CD4-positive, alpha-beta T cell treated with Interleukin-21 for 1 hour (primary cell): ENCODE results near the gene P2RY12.

Source experiments
- DNase-seq: peaks from one replicate; pipeline ENCODE4 v3.0.0-alpha.2; 2020

P2RY12 gene

DNA sequence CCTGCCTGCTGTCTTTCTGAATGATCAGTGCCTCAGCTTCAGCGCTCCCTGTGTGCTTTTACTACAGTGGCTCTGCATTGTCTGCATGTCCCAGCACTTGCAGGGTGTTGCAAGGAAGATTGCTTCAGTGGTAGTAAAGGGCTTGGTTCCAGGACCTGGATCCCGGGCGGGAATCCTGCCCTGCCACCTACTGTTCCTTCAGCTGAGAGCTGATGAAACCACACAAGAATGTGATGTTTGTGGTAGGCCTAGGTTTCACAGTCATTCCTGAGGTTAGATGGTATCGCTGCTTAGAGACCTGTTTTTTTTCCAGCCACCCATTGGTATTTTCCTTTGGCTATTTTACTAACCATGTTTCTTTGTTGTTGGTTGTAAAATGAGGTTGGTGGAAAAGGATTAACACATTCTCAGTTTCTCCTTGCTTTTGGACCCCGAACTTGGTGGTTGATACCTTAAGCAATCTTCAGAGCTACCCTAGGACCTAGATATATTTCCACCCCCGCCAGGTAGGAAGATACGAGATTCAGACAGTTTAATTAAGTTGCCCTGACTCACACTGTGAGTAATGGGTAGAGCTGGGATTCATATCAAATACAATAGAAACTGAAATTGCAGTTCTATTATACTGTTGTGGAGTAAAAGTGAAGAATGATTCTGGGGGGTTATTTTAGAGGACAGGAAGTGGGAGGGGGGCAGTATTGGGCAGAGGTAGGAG is 79.3 kb downstream of the P2RY12 start:
- no peak for DNase-seq

DNA sequence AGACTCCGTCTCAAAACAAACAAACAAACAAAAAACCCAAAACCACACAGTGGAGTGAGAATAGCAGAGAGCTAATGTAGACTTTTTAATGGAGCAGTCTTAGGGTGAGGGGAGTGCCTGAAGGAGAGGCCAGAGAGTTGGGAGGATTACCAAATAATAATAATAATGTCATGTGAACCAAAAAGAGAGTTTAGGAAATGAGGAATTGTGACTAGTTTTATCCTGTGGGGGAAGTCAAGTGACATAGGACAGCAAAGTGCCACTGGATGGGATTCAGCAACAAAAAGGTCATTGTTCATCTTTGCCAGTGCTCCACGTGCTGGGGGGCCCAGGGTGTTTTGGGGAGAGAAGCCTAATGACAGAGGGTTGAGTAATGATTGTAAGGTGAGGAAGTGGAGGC is 80.8 kb downstream of the P2RY12 start:
- DNase-seq = no peak

DNA sequence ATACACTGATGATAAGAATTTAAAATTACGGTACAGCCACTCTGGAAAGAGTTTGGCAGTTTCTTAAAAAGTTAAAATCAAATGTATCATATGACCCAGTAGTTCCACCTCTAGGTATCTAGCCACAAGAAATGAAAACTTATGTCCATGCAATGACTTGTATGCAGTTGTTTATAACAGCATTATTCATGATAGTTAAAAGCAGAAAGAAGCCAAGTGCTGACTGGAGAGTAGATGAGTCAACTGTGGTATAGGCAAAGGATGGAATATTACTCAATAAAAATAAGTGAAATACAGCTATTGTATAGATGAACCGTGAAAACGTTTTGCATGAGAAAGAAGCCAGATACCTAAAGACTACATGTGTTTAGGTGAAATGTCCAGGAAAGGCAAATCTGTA is 82.8 kb downstream of the P2RY12 start:
- no peak for DNase-seq

DNA sequence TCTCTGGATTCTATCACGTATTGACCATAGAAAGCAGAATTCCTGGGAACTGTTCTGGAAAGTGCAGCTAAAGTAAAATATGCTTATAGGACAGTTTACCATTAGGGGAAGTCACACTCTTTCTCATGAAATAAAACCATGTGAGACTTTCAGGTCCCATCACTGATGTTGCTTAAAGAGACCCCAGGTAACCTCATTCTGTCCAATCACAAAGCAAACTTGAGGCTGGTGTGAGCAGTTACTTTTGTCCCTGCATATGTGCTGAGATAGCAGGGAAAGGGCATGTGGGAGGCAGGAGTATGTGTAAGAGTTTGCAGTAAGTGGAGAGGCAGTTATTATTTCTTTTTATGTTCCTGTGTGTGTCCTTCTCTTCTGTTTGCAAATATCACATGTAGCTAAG is 84.0 kb downstream of the P2RY12 start:
- no peak for DNase-seq

DNA sequence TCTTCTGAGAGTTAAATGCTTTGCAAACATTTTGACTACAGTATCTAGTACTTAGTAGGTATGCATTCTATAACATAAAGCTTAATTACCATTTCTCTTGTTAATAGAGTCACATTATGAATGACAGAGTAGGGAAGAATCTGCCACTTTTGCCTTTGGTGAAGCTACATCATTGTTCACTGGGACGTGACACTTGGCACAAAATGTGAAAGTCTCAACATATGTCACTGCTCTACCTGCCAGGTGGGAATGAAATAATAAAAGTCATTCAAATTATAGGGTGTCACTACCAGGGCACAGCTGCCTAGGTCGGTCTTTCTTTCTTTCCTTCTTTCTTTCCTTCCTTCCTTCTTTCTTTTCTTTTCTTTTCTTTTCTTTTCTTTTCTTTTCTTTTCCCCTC is 85.5 kb downstream of the P2RY12 start:
- no peak for DNase-seq

DNA sequence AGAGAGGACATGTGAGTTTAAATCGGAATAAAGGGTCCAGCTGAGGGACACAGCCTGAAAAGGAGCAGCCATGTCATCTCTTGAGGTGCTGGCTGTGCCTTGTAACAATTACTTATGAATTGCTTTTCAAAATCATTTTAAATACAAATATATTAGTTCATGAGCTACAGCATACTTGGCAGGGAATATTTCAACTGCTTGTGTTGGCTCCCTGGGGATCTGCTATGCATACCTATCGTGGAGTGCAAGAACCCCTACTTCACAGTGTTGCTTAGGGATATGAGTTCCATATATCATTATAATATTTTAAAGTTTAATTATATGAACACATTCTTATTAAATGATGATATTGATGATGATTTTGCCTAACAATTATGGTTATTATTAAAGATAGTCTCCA is 87.1 kb downstream of the P2RY12 start:
- DNase-seq = no peak

DNA sequence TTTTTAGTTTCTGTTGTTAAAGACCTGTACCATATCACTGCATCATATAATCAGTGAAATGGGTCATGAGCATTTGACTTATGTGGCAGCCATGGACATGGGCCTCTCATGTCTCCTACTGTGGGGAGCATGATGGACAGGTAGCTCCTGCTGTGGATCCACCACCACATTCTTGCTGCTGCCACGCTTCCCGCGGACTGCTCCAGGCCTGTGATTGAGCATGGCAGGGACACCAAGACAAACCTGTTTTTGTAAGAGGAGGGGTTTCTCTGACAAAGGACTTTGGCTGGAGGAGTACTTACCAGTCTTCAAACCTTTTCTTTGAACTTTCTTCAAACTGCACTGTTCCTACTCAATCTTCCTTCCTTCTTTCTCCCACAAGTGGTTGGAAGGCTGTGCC is 88.3 kb downstream of the P2RY12 start:
- DNase-seq = no peak

DNA sequence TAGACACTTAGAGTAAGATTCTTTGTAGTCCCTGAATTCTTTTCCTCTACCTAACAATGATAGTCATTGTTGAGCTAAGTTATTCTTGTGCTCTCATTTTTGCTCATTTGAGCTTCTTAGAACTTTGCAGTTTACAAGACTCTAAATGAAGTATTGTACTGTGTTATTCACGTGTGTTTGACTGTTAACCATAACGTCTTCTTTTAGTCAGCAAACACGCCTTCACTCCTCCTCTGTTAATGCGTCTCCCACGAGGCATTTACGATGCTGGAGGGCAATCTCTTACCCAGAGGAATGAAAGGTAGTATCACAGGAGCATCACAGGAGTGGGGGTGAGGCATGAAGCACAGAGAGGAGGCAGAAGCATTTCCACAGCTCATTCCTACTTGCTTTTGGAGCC is 91.4 kb downstream of the P2RY12 start:
- no peak for DNase-seq

DNA sequence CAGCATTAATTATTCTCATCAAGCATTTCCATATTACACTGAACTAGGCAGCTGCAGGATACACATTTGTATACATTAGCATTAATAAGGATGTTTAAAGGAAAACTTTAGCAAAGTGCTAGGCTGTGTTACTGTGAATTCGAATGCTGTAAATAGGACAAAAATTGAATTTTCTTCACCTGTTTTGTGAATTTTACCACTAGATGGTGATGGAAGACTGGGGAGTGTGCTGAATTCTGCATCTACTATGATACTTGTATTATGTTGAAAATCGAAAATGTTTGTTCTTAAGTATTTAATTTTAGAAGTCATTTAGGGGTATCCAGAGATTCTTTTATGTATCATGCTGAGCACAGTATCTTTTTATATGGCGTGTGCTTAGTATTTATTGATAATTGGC is 93.9 kb downstream of the P2RY12 start:
- no peak for DNase-seq

DNA sequence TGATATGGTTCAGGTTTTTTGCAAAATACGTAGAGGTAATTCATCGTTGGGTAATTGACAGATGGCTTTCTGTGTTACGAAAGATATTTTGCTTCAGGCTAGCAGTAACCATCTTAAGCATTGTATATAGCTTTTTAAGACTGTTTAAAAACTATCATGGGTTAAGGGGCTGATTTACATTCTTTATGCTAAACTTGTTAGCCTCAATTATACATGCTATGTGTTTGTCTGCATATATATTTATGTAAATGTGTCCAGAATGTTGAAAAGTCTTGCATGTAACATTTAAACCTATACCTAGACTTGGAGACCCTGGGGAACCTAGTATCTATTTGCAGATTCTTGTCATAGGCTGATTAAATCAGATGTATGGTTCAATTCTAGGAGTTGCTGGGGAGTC is 95.1 kb downstream of the P2RY12 start:
- DNase-seq = no peak
